Measurements from ENCODE around the gene TRMT11. TPM values are rescaled to one million over a fixed set of nuclear protein-coding genes. Genes with fewer than 3 reads are reported as not detected.

The TRMT11 gene
- total RNA-seq, 3 donors from 2014 or later = 20.7 to 22.7 (median 21.5) TPM

DNA sequence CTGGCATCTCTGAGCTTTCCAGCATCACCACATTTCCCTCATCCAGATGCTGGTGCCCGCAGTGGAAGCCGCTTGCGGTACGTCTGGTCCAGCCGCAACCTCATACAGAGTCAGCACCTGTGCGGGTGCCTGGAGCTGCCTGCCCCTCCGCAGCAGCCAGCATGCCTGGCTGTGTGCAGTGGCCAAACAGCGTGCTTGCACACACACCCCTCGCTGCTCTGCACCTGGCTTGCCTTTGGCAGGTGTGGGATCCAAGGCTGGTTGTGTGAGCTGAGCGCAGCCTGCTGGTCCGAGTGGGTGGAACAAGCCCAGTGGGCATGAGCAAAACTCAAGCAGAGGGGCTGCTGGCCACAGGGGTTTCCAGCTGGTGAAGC is 32.9 kb upstream of the TRMT11 start:
- ATAC-seq (peak; percentile 65), DNase-seq (peak; percentile 68 to 75 (median 72))
- Histone ChIP-seq H3K4me3 (no peak overlapping the region), H3K4me1 (ENCODE audit: low read depth) (peaks cover 3% of the 10 kb centered on the region), H3K36me3 (ENCODE audit: low read depth) (no peaks in the 10 kb centered on the region), H3K9me3 (no peaks in the 10 kb centered on the region)
- intact Hi-C loops (cut with DNase I, micrococcal nuclease) = loop anchor here (10.0 kb wide), 1 partner anchor 169 kb away; no protein-coding TSS in a partner anchor
- TF ChIP-seq, protein P1, sequence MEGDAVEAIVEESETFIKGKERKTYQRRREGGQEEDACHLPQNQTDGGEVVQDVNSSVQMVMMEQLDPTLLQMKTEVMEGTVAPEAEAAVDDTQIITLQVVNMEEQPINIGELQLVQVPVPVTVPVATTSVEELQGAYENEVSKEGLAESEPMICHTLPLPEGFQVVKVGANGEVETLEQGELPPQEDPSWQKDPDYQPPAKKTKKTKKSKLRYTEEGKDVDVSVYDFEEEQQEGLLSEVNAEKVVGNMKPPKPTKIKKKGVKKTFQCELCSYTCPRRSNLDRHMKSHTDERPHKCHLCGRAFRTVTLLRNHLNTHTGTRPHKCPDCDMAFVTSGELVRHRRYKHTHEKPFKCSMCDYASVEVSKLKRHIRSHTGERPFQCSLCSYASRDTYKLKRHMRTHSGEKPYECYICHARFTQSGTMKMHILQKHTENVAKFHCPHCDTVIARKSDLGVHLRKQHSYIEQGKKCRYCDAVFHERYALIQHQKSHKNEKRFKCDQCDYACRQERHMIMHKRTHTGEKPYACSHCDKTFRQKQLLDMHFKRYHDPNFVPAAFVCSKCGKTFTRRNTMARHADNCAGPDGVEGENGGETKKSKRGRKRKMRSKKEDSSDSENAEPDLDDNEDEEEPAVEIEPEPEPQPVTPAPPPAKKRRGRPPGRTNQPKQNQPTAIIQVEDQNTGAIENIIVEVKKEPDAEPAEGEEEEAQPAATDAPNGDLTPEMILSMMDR (IDR thresholded peaks at IDR 0.05) = no peak

- Histone ChIP-seq H3K36me3 (ENCODE audit: low read depth) (no peaks in the 10 kb centered on the region), H3K4me3 (no peak overlapping the region), H3K4me1 (ENCODE audit: low read depth) (peaks cover 4% of the 10 kb centered on the region), H3K9me3 (no peaks in the 10 kb centered on the region)
- ATAC-seq = no peak
- DNase-seq = no peak
- TF ChIP-seq, protein P1 (IDR thresholded peaks at IDR 0.05) = no peak
- intact Hi-C loops (cut with DNase I, micrococcal nuclease) = loop anchor here (10.0 kb wide), 1 partner anchor 170 kb away; no protein-coding TSS in a partner anchor
These were observed 31.5 kb upstream of the TRMT11 start for GRCh38 chr6:125954735-125955339.

- no peaks in the 10 kb centered on the region for H3K36me3 ChIP-seq (ENCODE audit: low read depth)
- H3K4me3 ChIP-seq = no peak overlapping the region
- H3K9me3 ChIP-seq = no peaks in the 10 kb centered on the region
- ATAC-seq = no peak
- TF ChIP-seq, protein P1 (IDR thresholded peaks at IDR 0.05) = no peak
- intact Hi-C loops (cut with DNase I, micrococcal nuclease) = loop anchor here (10.0 kb wide), 1 partner anchor 171 kb away; no protein-coding TSS in a partner anchor
- H3K4me1 ChIP-seq (ENCODE audit: low read depth) = peaks cover 4% of the 10 kb centered on the region
- DNase-seq = no peak
These were observed 30.4 kb upstream of the TRMT11 start for GRCh38 chr6:125955973-125956372.

- DNase-seq (peak; percentile 98 to 99 (median 98)), ATAC-seq (peak; percentile 94)
- TF ChIP-seq, protein P1 (IDR thresholded peaks at IDR 0.05) = peak; percentile 97
- H3K9me3 ChIP-seq = no peaks in the 10 kb centered on the region
- no peaks in the 10 kb centered on the region for H3K36me3 ChIP-seq (ENCODE audit: low read depth)
- H3K4me3 ChIP-seq = peak within 1 kb of the TSS; percentile 81
- intact Hi-C loops (cut with DNase I, micrococcal nuclease) = loop anchor here (10.0 kb wide), 1 partner anchor 172 kb away; no protein-coding TSS in a partner anchor
- peaks cover 4% of the 10 kb centered on the region for H3K4me1 ChIP-seq (ENCODE audit: low read depth)
These were observed 29.6 kb upstream of the TRMT11 start, which contains the start of gene HINT3 for GRCh38 chr6:125956506-125957390. TSS of gene HINT3 (plus strand) at chr6:125956770. CDS start at chr6:125956978, 208 bp downstream.

GRCh38 chr6:125957391-125957693 is 29.0 kb upstream of the TRMT11 start:
- no peaks in the 10 kb centered on the region for H3K36me3 ChIP-seq (ENCODE audit: low read depth)
- peaks cover 4% of the 10 kb centered on the region for H3K4me1 ChIP-seq (ENCODE audit: low read depth)
- ATAC-seq (no peak), DNase-seq (no peak)
- intact Hi-C loops (cut with DNase I, micrococcal nuclease) = loop anchor here (10.0 kb wide), 1 partner anchor 173 kb away; no protein-coding TSS in a partner anchor
- H3K4me3 ChIP-seq = peak overlapping the region; percentile 81
- TF ChIP-seq, protein P1 (IDR thresholded peaks at IDR 0.05) = no peak
- H3K9me3 ChIP-seq = no peaks in the 10 kb centered on the region
